ENCODE measurements around the gene BTBD9.

- TF ChIP-seq CTCF (IDR thresholded peaks at IDR 0.05) (no peak), EP300 (IDR thresholded peaks at IDR 0.05) (no peak), POLR2A (IDR thresholded peaks at IDR 0.05) (no peak)
Measured at GRCh38 chr6:38268342-38268741, 371.4 kb downstream of the BTBD9 start.
